GM21526 (cell line): Measurements from ENCODE around the gene CFAP92.

ENCODE experiments used
- ATAC-seq: cut with Tn5 transposase; IDR thresholded peaks from one replicate; pipeline ENCODE4 v1.9.1; 2021; ENCODE audit warnings: moderate library complexity; ENCODE audit not compliant: unreplicated experiment, low FRiP score

CFAP92 gene

GRCh38 chr3:128991355-128991895, 2.5 kb downstream of the CFAP92 start:
- no peak for ATAC-seq

- ATAC-seq: no peak
Observed at GRCh38 chr3:128988286-128988685, 5.6 kb downstream of the CFAP92 start.

GRCh38 chr3:128987302-128988100, 6.4 kb downstream of the CFAP92 start:
- no peak for ATAC-seq

- ATAC-seq: no peak
Observed at GRCh38 chr3:128984596-128984995, 9.3 kb downstream of the CFAP92 start.

- no peak for ATAC-seq
Observed at GRCh38 chr3:128983293-128984069, 10.4 kb downstream of the CFAP92 start.

GRCh38 chr3:128975276-128975675, 18.6 kb downstream of the CFAP92 start:
- ATAC-seq: no peak

GRCh38 chr3:128973988-128974564, 19.8 kb downstream of the CFAP92 start:
- ATAC-seq: no peak

GRCh38 chr3:128971421-128972100, 22.3 kb downstream of the CFAP92 start:
- no peak for ATAC-seq

GRCh38 chr3:128970740-128971047, 23.2 kb downstream of the CFAP92 start:
- ATAC-seq: no peak

- no peak for ATAC-seq
Observed at GRCh38 chr3:128969993-128970739, 23.7 kb downstream of the CFAP92 start.

GRCh38 chr3:128967748-128968355, 26.0 kb downstream of the CFAP92 start:
- ATAC-seq: no peak

GRCh38 chr3:128965818-128966217, 28.1 kb downstream of the CFAP92 start:
- no peak for ATAC-seq

GRCh38 chr3:128965280-128965679, 28.6 kb downstream of the CFAP92 start:
- ATAC-seq: no peak

GRCh38 chr3:128956440-128956839, 37.4 kb downstream of the CFAP92 start:
- ATAC-seq: no peak

GRCh38 chr3:128950223-128950938, 43.5 kb downstream of the CFAP92 start:
- ATAC-seq: no peak

- ATAC-seq: no peak
Observed at GRCh38 chr3:128949158-128949557, 44.7 kb downstream of the CFAP92 start.

GRCh38 chr3:128946411-128946810, 47.5 kb downstream of the CFAP92 start:
- no peak for ATAC-seq

GRCh38 chr3:128945878-128946175, 48.0 kb downstream of the CFAP92 start:
- no peak for ATAC-seq
